Activated CD8-positive, alpha-beta memory T cell treated with anti-CD3 and anti-CD28 coated beads for 48 hours (primary cell): ENCODE data around the gene C14orf93.
"Not testable (repeated sequence)": the region's sequence is repeated elsewhere in the genome, so short reads cannot be mapped to it uniquely, and the experiment has no call there.

Source experiments
- DNase-seq, 3 experiments: peaks; one replicate each; pipeline ENCODE4 v3.0.0-alpha.2; 2020; ENCODE audit warnings: low read depth in 2 of 3, low spot score in 2 of 3

The C14orf93 gene

DNA sequence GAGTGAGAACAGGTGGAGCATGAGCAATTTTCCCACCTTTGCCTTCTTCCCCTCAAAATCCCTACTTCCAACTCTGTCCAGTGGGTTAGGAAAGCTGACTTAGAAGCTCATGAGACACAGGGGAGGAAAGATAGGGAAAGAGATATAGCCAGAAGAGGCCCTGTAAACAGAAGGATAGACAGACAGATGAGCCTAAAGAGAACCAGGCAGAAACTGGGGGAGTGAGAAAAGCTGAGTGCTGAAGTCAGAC is 32.6 kb downstream of the C14orf93 start:
- no peak for DNase-seq

DNA sequence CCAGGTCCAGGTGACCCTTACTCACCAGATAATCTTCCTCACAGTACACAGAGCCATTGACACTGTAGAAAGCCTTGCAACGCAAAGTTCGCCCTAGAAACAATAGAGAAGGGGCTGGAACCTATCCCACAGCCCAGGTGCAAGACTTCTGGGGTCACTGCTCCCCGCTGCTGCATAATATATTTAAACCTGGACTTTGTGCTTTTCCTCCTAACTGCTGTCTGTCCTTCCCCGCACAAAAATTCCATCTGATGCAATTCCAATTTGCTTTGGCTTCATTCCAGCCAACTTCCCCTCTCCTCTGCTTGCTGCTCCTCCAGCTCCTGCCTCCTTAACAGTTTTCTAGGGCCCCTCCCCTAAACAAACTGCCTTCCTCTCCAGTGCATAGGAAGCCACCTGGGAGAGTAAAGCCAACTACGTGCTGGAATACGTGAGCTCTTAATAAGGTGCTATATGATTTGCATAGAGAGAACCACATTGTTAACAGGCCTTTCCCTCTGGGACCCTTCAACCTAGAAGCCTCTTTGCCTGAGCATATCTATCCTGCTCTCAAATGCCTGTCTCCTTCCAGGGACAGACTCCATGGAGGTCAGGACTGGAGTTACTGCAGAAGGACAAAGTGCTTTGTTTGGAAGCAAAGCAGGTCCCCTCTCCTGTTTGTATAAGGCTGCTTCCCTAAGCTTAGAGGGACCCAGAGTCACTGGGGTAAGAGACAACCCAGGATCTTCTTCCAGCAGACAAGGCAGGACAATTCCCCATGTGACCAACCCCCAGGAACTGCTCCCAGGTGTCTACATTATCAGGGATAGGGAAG is 33.1 kb downstream of the C14orf93 start:
- no peak for DNase-seq

DNA sequence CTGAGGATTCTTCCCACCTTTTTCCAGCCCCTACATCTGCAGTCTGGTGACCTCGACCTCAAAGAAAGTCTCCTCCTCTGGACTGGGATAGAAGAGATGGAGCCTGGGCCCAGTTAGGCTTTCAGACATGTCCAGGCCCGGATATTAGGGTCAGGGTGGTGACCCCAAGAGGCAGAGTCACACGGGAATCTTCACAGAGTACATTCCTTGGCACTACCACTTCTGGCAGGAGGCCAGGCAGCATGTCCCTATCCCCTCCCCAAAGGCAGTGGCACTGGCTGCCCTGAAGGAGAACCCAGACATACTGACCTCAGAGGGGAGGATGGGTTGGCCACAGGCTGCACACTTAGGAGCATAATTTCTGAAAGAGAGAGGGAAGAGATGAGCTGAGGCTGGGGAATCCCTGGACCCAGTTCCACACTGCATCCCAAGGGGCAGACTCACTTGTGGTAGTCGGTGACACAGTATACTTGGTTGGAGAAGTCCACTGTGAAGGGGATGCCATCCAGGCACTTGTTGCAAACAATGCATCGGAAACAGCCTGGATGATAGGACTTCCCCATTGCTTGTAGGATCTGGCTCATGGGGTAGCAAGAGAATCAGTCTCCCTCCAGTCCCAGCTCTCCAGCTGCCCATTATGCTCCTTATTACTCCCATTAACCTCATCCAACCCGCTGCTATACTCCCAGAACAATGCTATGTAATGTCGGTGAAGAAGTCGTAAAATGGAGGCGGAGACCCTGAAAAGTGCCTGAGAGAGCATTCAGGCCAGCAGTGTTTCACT is 35.2 kb downstream of the C14orf93 start:
- no peak for DNase-seq

DNA sequence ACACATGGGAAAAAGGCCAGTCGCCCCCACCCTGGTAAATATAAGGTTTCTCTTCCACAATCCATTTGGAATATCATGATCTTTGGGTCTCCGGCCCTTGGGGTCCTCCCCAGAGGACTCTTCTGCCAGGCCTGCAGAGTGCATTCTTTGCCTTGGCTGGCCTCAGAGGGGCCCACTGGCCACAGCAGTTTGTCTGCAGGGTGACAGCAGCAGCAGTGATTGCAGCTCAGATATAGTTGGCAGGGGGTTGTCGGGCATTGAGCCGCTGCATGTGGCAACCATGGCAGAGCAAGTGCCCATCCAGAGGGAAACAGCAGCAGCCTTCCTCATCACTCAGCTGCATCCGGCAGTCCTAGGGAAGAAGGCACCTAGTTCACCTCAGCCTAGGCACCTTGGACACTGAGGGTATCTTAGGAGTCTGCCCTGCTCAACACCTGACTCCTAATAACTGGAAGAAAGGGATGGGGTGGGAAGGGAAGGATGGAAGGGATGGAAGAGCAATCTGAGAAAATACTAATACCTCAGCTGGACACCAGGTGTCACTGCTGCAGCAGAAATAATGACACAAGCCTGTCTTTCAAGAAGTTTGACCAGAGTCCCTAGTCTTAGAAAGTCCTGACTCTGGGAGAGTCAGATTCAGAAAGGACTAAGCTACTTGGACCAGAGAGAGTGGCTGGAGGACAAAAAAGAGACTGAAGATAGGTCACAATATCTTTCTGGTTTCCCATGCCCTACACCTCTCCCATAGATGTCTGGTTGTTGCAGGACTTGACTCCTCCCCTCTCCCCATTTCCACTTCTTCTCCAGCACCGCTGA is 36.5 kb downstream of the C14orf93 start:
- no peak for DNase-seq

DNA sequence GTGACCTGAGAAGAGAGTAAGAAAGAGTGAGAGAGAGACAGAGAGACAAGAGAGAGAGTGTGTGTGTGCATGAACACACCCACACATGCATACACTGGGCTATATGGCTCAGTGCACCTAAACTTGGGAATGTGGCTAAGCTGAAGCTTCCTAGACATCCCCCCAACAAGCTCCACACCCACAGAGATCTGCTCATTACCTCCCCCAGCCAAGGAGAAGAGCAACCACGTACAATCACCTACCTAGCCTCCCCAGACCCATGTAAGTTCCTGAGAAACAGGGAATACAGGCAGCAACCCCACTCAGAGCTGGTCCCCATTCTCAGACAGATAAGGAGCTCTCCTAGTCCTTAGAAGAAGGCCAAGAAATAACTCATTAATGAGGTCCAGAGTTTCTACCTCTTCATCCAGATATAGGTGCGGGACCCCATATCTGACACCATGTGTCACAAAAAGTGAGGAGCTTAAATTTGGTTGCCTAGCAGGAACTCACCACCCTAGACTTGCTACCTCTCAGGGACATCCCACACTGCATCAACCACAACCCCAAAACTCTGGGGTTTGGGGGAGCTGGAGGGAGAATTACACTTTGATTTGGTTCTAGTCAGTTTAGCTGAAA is 37.5 kb downstream of the C14orf93 start:
- DNase-seq: no peak

DNA sequence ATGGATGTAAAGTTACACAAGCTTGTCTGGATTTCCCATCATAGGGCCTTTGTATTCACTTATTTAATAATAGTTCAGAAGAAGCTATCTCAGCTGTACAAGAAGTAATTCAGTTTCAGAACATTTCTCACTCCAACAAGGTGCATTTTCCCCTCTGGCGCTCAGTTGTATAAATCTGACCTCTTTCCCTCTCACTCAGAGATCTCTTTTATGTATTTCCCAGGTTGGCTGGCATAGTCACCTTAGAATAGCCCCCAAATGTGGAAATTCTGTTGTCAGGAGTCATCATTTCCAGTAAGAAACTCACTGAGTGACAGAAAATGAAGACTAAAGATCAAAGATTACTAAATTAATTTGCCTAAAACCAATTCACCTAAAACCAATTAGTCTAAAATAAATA is 38.8 kb downstream of the C14orf93 start:
- no peak for DNase-seq

DNA sequence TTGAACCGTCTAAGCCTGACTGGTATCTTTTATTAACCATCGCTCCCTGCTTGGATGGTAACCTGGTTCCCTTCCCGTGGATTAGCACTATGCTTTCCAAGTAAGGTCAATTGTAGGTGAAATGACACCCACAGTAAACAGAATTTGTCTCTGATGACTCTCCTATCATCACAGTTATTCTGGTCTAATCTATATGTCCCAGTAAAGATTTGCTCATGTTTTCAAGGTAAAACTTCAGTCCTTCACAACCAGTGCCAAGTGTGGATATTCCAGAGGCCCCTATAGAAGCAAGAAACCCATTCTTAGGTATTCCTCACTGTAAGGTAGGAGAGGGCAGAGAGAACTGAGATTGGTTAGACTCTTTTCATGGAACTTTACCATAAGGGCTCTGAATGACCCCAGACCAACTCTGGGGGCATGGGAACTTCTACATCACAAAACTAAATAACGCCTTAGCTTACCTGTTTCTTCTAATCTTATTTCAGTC is 43.1 kb downstream of the C14orf93 start:
- DNase-seq: no peak

DNA sequence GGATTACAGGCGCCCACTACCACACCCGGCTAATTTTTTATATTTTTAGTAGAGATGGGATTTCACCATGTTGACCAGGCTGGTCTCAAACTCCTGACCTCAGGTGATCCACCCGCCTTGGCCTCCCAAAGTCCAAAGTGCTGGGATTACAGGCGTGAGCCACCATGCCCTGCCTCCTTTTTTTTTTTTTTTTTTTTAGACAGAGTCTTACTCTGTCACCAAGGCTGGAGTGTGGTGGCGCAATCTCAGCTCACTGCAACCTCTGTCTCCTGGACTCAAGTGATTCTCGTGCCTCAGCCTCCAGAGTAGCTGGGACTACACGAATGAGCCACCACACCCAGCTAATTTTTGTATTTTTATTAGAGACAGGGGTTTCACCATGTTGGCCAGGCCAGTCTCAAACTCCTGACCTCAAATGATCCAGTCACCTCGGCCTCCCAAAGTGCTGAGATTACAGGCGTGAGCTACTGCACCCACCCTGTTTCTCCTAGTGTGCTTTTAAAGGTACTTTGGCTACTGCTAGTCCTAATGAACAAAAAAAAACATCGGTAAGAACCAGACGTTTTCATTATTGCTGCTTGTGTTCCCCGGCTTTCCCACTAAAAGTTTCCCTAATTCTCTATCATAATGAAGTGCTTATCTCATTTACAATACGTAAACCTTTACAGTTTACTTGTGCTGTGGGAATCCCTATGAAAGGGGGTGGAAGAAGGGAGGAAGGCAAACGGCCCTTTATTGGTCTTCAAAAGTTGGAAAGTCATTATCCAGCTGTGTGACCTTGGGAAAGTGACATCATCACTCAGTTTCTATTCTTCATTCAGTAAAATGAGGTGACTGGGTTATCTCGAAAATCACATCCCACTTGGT is 43.8 kb downstream of the C14orf93 start:
- not testable (repeated sequence) for DNase-seq

DNA sequence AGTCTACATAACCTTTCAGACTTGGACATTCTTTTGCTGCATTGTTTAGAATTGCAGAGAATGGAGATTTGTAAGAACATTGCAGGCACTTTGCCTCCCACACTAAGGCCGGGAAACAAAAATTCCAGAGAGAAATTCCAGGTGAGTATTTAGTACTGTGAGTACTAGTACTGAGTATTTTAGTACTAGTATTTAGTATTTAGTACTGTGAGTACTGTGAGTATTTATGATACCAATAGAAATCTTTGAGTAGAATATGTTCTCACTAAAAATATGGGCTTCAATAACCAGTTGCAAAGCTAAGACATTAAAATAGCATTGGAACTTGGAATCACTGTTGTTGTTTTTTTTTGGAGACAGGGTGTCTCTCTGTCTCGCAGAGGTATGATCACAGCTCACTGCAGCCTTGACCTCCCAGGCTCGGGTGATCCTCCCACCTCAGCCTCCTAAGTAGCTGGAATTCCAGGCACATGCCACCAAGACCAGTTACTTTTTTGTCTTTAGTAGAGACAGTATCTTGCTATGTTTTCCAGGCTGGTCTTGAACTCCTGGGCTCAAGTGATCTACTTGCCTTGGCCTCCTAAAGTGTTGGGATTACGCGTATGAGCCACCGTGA is 47.8 kb downstream of the C14orf93 start:
- no peak for DNase-seq

DNA sequence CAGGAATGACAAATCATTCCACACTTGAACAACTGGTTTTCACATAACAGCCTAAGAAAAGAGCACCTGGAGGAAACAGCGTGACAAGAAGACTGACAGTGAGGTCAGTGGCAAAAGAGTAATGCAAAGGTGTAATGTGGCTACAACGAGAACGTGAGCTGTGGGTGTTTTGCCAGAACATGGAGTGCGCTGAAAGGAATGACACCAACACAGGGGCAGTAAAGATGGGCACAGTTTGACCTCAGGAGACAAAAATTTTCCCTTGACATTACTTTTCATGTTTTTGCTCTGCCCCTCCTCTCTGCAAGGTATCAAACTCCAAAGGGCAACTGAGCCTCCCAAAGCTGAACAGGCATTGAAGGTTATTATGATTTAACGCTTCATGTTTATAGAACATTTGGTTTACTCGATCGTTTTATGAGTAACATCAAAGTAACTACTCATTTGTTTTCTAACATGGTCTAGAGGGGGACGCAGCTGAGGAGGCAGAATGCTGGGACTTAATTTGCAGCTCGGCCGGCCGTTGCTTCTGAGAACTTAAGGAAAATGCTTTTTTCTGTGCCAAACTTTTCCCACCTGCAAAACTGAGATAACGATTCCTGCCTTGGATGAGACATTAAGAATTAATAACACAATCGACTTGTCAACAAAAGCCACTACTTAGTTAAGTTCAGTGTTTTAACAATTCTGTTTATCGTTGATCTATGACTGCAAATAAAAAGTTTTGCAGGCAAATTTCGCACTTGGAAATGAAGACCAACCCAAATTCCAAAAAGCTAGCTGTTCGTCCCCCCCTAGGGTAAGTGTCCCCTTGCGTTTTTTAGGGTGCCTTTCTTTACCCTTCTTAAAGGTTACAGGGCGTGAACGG is 54.0 kb downstream of the C14orf93 start:
- no peak for DNase-seq

DNA sequence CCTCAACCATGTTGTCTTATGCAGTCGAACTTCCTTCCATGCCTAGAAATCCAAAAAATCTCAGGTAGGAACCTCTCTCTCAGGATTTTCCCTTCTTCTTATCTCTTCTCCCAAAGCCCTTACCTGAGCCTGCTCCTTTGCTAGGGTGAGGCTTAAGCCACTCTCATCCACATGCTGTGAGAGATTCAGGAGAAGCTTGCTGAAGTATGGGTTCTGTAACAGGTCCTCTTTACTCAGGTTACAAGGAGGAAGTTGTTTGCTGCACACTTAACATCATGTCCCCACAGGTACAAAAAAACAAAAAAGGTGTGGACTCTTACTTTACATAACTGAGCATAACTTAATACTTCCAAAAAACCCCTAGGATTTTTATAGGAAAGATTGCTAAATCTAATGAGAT is 57.5 kb downstream of the C14orf93 start:
- DNase-seq: no peak

DNA sequence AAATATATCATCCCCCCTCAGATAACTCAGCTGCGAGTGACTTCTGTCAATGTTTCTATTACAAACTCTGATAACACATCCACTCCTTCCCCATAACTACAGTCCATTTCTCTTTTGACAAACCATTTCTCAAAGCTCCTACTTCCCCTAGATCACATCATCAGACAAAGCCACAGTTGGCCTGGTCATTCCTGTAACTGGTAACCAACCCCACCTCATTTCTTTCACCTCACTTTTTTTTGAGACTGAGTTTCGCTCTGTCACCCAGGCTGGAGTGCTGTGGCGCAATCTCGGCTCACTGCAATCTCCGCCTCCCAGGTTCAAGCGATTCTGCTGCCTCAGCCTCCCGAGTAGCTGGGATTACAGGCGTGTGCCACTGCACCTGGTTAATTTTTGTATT is 58.1 kb downstream of the C14orf93 start:
- not testable (repeated sequence) for DNase-seq

DNA sequence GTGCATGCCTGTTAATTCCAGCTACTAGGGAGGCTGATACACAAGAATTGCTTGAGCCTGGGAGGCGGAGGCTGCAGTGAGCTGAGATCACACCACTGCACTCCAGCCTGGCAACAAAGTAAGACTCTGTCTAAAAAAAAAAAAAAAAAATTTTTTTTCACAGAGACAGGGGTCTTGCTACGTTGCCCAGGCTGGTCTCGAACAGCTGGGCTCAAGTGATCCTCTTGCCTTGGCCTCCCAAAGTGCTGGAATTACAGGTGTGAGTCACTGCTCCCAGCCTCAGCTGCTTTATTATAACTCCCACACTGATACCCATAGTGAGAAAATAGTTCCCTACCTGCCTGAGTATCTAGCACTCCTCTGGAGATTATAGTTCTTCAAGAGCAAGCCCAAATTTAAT is 64.3 kb downstream of the C14orf93 start:
- DNase-seq: no peak

DNA sequence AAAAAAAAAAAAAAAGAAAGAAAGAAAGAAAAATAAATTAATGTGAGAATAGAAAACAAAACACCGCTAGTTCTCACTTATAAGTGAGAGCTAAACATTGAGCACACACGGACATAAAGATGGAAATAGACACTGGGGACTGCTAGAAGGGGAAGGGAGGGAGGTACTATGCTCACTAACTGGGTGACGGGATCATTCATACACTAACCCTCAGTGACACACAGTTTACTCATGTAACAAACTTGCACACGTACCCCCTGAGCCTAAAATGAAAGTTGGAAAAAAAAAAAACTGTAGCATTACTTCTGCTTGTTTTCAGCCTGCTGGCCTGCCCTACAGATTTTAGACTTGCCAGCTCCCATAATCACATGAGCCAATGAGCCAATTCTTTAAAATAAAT is 70.3 kb downstream of the C14orf93 start:
- no peak for DNase-seq
